ENCODE measurements around the gene LDLRAD4. TPM values are rescaled to one million over a fixed set of nuclear protein-coding genes. Genes with fewer than 3 reads are reported as not detected.

Gene LDLRAD4
- total and polyA plus RNA-seq, 9 of the 15 experiments (the other 6 are each of a cell fraction or from before 2014, with no cell fraction given) = 0.01 TPM; not detected in 8

DNA sequence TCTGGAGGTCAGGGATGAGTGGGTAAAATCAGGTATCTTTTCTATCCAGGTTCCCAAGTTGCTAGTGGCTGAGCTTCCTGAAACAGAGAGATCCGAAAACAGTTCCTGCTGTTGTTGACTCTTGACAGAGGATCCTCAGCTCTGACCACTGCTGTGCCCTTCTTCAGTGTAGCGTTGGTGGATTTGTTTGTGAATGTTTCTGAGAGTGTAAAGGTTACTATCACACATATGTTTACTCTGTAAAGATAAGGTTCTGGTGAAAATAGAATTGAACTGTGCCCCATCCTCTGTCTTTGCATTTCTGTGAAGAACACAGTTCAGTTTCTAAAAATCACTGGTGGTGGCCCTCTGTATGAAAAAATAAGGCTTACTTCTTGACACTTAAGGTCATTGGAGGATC lies 119.8 kb downstream of the LDLRAD4 start:
- ATAC-seq = no peak
- TF ChIP-seq HEY1 (CRISPR knock-in tag; IDR thresholded peaks at IDR 0.05; ENCODE audit: borderline replicate concordance) (no peak), SMARCA5 (IDR thresholded peaks at IDR 0.05) (no peak), PTBP1 (IDR thresholded peaks at IDR 0.05; ENCODE audit: low read depth, low read length) (no peak)
- TF ChIP-seq, protein P1, sequence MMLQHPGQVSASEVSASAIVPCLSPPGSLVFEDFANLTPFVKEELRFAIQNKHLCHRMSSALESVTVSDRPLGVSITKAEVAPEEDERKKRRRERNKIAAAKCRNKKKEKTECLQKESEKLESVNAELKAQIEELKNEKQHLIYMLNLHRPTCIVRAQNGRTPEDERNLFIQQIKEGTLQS (IDR thresholded peaks at IDR 0.05) = no peak
- TF ChIP-seq, protein P1 (CRISPR knock-in tag; conservative IDR thresholded peaks at IDR 0.05) = no peak
- Histone ChIP-seq H3K9ac (ENCODE audit: insufficient read depth in 1 of 2, low read depth in 2 of 2, low read length in 2 of 2) (no peak overlapping the region), H3K4me1 (replicated peaks in 1 of 2; ENCODE audit: control insufficient read depth in 2 of 2, insufficient read depth in 2 of 2, low read length in 2 of 2) (no peaks in the 10 kb centered on the region), H4K20me1 (replicated peaks; ENCODE audit: control insufficient read depth, insufficient read depth, low read length) (no peaks in the 10 kb centered on the region), H3K4me3 (no peak overlapping the region), H3K9me1 (ENCODE audit: control insufficient read depth, insufficient read depth, low read length) (no peaks in the 10 kb centered on the region), H2AFZ (ENCODE audit: low read depth, low read length) (no peak overlapping the region), H3K9me3 (replicated peaks; ENCODE audit: control insufficient read depth, insufficient read depth, low read depth, low read length) (no peaks in the 10 kb centered on the region), H3K27me3 (ENCODE audit: control insufficient read depth in 2 of 2, insufficient read depth in 2 of 2, low read length in 2 of 2) (no peaks in the 10 kb centered on the region), H3K4me2 (ENCODE audit: insufficient read depth, low read length) (no peak overlapping the region), H3K27ac (ENCODE audit: extremely low read depth, low read depth, low read length) (no peak overlapping the region), H3K36me3 (ENCODE audit: control insufficient read depth, insufficient read depth, low read length) (no peaks in the 10 kb centered on the region), H3K79me2 (ENCODE audit: control insufficient read depth, insufficient read depth, low read length) (no peaks in the 10 kb centered on the region)
- no peak for FAIRE-seq
- in situ Hi-C loops (cut with MboI) = no loop called here
- intact Hi-C loops (cut with micrococcal nuclease) = no loop called here
- ChIA-PET CTCF (ENCODE audit: low intra/inter-chr PET ratio) (no interaction called here), POLR2A (interaction anchor here (0.5 kb wide), 1 partner anchor 64 kb away, joined by 3 read pairs; no protein-coding TSS in a partner anchor)
- WGBS (ENCODE audit: insufficient coverage, low coverage, missing lambda C conversion rate) = 0% methylated on average over 2 of the region's 2 CpGs
- BruUV-seq (replicated peaks) = no TSS peak
- DNase-seq (ENCODE audit: extremely low read depth in 1 of 4, low spot score in 3 of 4) = no peak

DNA sequence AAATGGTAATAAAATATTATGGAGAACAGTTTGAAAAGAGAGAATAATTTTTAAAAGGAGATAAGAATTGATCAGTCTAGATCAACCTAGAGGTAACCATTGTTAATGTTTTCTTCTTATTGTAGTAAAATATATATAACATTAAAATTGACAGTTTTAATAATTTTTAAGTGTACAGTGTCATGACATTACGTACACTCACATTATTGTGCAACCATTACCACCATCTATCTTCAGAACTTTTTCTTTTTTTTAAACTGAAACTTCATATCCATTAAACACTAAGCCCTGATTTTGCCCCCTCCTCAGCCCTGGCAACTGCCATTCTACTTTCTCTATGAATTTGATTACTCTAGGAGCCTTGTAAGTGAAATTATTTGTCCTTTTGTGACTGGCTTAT lies 121.1 kb downstream of the LDLRAD4 start:
- Histone ChIP-seq H3K79me2 (ENCODE audit: control insufficient read depth, insufficient read depth, low read length) (no peaks in the 10 kb centered on the region), H3K9ac (ENCODE audit: insufficient read depth in 1 of 2, low read depth in 2 of 2, low read length in 2 of 2) (no peak overlapping the region), H3K4me3 (no peak overlapping the region), H3K4me1 (replicated peaks in 1 of 2; ENCODE audit: control insufficient read depth in 2 of 2, insufficient read depth in 2 of 2, low read length in 2 of 2) (no peaks in the 10 kb centered on the region), H3K36me3 (ENCODE audit: control insufficient read depth, insufficient read depth, low read length) (no peaks in the 10 kb centered on the region), H3K27ac (ENCODE audit: extremely low read depth, low read depth, low read length) (no peak overlapping the region), H3K4me2 (ENCODE audit: insufficient read depth, low read length) (no peak overlapping the region), H4K20me1 (replicated peaks; ENCODE audit: control insufficient read depth, insufficient read depth, low read length) (no peaks in the 10 kb centered on the region), H2AFZ (ENCODE audit: low read depth, low read length) (no peak overlapping the region), H3K9me3 (replicated peaks; ENCODE audit: control insufficient read depth, insufficient read depth, low read depth, low read length) (no peaks in the 10 kb centered on the region), H3K9me1 (ENCODE audit: control insufficient read depth, insufficient read depth, low read length) (no peaks in the 10 kb centered on the region), H3K27me3 (ENCODE audit: control insufficient read depth in 2 of 2, insufficient read depth in 2 of 2, low read length in 2 of 2) (no peaks in the 10 kb centered on the region)
- intact Hi-C loops (cut with micrococcal nuclease) (no loop called here), in situ Hi-C loops (cut with MboI) (no loop called here)
- CTCF ChIA-PET (ENCODE audit: low intra/inter-chr PET ratio) = no interaction called here
- no peak for FAIRE-seq
- POLR2A ChIA-PET = no interaction called here
- no TSS peak for BruUV-seq (replicated peaks)
- no peak for DNase-seq (ENCODE audit: extremely low read depth in 1 of 4, low spot score in 3 of 4)
- WGBS (ENCODE audit: insufficient coverage, low coverage, missing lambda C conversion rate) = 0% methylated on average over 1 of the region's 1 CpG
- no peak for ATAC-seq

Measured in K562 (cell line).